Measurements from ENCODE around the gene PHACTR1. TPM values are rescaled to one million over a fixed set of nuclear protein-coding genes. Genes with fewer than 3 reads are reported as not detected.

Gene PHACTR1
- total RNA-seq, 4 donors from 2014 or later = 1.5 to 3.6 (median 2.5) TPM

DNA sequence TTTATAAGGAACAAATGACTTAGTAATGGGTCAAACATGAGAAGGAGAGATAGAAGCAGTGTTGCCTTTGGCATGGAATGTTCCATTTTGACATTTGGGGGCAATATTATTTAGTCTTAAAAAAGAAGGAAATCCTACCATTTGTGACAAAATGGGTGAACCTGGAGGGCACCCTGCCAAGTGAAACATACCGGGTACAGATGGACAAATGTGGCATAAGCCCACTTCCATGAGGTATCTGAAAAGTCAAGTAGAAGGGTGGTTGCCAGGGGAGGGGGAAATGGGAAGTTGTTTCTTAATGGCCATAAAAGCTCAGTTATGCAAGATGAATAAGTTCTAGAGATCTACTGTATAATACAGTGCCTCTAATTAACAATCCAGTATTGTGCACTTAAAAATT, 342.5 kb downstream of the PHACTR1 start:
- no peak for DNase-seq (ENCODE audit: low spot score in 2 of 2)
- 63 to 81% methylated on average over 1 of the region's 1 CpG for WGBS, 2 donors
- no peak for TF ChIP-seq POLR2A (IDR thresholded peaks at IDR 0.05)
- TF ChIP-seq, protein P1, sequence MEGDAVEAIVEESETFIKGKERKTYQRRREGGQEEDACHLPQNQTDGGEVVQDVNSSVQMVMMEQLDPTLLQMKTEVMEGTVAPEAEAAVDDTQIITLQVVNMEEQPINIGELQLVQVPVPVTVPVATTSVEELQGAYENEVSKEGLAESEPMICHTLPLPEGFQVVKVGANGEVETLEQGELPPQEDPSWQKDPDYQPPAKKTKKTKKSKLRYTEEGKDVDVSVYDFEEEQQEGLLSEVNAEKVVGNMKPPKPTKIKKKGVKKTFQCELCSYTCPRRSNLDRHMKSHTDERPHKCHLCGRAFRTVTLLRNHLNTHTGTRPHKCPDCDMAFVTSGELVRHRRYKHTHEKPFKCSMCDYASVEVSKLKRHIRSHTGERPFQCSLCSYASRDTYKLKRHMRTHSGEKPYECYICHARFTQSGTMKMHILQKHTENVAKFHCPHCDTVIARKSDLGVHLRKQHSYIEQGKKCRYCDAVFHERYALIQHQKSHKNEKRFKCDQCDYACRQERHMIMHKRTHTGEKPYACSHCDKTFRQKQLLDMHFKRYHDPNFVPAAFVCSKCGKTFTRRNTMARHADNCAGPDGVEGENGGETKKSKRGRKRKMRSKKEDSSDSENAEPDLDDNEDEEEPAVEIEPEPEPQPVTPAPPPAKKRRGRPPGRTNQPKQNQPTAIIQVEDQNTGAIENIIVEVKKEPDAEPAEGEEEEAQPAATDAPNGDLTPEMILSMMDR (IDR thresholded peaks at IDR 0.05) = no peak
- no peak overlapping the region for H3K4me3 ChIP-seq (ENCODE audit: low read depth, poor library complexity, severe bottlenecking)
- intact Hi-C loops (cut with DNase I; ENCODE audit: low total_unique reads) = no loop called here

DNA sequence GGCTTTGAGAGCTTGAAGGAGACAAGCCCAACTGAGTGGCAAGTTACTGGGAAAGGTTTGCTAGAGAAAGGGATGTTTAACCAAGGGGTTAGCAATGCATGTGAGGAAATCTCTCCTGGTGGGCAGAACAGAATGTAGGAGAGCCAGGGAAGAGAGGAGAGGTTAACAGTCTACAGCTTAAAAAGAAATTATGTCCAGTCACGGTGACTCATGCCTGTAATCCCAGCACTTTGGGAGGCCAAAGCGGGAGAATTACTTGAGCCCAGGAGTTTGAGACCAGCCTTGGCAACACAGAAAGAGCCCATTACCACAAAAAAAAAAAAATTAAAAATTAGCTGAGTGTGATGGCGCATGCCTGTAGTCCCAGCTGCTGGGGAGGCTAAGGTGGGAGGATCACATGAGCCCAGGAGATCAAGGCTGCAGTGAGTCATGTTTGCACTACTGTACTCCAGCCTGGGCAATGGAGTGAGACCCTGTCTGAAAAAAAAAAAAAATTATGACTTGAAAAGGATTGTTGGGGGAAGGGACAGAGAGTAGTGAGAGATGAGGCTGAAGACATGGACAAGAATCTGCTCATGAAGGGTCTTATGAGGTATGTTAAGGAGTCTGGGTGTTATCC, 346.8 kb downstream of the PHACTR1 start:
- WGBS, 2 donors = 84 to 91% methylated on average over 3 of the region's 3 CpGs
- no peak overlapping the region for H3K4me3 ChIP-seq (ENCODE audit: low read depth, poor library complexity, severe bottlenecking)
- no peak for TF ChIP-seq POLR2A (IDR thresholded peaks at IDR 0.05)
- TF ChIP-seq, protein P1 (IDR thresholded peaks at IDR 0.05) = no peak
- no peak for DNase-seq (ENCODE audit: low spot score in 2 of 2)
- intact Hi-C loops (cut with DNase I; ENCODE audit: low total_unique reads) = no loop called here

- intact Hi-C loops (cut with DNase I; ENCODE audit: low total_unique reads) = no loop called here
- no peak for TF ChIP-seq POLR2A (IDR thresholded peaks at IDR 0.05)
- TF ChIP-seq, protein P1 (IDR thresholded peaks at IDR 0.05) = no peak
- no peak overlapping the region for H3K4me3 ChIP-seq (ENCODE audit: low read depth, poor library complexity, severe bottlenecking)
- DNase-seq (ENCODE audit: low spot score in 2 of 2) = no peak
- WGBS, 2 donors = 59 to 64% methylated on average over 1 of the region's 1 CpG
Observed at GRCh38 chr6:13065581-13065980, 349.0 kb downstream of the PHACTR1 start.

DNA sequence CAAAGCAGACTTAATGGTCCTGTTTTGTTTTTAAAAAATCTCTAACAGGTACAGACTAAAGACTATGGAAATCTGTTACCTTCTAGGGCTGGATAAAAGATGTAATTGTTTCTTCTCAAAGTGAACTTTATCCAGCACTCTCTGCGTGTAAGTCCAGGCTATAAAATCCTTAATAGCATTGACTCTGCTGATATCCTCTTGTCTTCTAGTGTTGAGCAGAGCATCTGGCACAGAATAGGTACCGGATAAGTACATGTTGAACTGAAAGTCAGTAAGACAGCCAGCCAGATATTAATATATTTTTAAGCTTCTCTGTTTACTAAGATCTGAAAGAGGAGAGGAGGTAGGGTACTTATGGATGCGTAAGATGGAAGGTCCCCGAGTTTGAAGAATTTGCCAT, 349.5 kb downstream of the PHACTR1 start:
- no peak for DNase-seq (ENCODE audit: low spot score in 2 of 2)
- intact Hi-C loops (cut with DNase I; ENCODE audit: low total_unique reads) = no loop called here
- no peak overlapping the region for H3K4me3 ChIP-seq (ENCODE audit: low read depth, poor library complexity, severe bottlenecking)
- no peak for TF ChIP-seq POLR2A (IDR thresholded peaks at IDR 0.05)
- TF ChIP-seq, protein P1 (IDR thresholded peaks at IDR 0.05) = no peak
- 81 to 84% methylated on average over 4 of the region's 4 CpGs for WGBS, 2 donors

DNA sequence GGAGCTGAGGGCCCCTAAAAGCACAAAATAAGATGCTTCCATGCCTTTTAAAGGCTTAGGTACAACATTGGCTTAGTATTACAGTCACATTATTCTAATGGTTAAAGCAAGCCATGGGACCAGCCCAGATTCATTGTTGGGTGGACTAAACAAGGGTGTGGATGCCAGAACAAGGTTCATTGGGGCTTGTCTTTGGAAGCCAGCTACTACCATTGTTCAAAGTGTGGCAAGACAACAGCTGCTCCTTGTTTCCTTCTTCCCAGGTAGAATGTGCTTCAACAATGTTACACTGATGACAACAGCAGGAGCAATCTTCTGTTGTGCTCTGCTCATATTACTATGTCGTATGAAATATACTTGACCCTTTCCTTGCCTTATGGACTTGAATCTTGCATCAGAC, 350.3 kb downstream of the PHACTR1 start:
- no peak overlapping the region for H3K4me3 ChIP-seq (ENCODE audit: low read depth, poor library complexity, severe bottlenecking)
- WGBS, 2 donors = 73 to 88% methylated on average over 1 of the region's 1 CpG
- intact Hi-C loops (cut with DNase I; ENCODE audit: low total_unique reads) = no loop called here
- TF ChIP-seq, protein P1 (IDR thresholded peaks at IDR 0.05) = no peak
- TF ChIP-seq POLR2A (IDR thresholded peaks at IDR 0.05) = no peak
- DNase-seq (ENCODE audit: low spot score in 2 of 2) = no peak

All from lower leg skin (tissue), 4 donors.